Measurements from ENCODE around the gene RSRC1. TPM values are rescaled to one million over a fixed set of nuclear protein-coding genes. Genes with fewer than 3 reads are reported as not detected.
"Not testable (repeated sequence)": the region's sequence is repeated elsewhere in the genome, so short reads cannot be mapped to it uniquely, and the experiment has no call there.

The RSRC1 gene
- total RNA-seq, 1 experiment from 2014 or later, result 37.9 TPM

GRCh38 chr3:158407844-158408517 lies 298.1 kb downstream of the RSRC1 start:
- H3K23ac ChIP-seq (ENCODE audit: insufficient read length, low read depth, low read length), result no peak overlapping the region
- H4K5ac ChIP-seq (ENCODE audit: insufficient read length, low read depth, low read length), result no peak overlapping the region
- TF ChIP-seq CTCF (conservative IDR thresholded peaks at IDR 0.05), result no peak
- H3K4me1 ChIP-seq (ENCODE audit: insufficient read depth, low read length), result no peaks in the 10 kb centered on the region
- no peak overlapping the region for H2AFZ ChIP-seq (ENCODE audit: low read length)
- no peaks in the 10 kb centered on the region for H3K79me1 ChIP-seq (ENCODE audit: insufficient read depth, low read depth, low read length, poor library complexity, severe bottlenecking)
- no peak overlapping the region for H3K9ac ChIP-seq (ENCODE audit: extremely low read depth, insufficient read length, low read length)
- no peaks in the 10 kb centered on the region for H3K27me3 ChIP-seq (ENCODE audit: insufficient read depth, low read length)
- Mint-ChIP-seq H3K36me3 (ENCODE audit: insufficient read depth in 1 of 3, low read depth in 3 of 3) (no peaks in the 10 kb centered on the region), H3K27ac (no peak overlapping the region; a peak in 1 of 7 replicates), H3K27me3 (ENCODE audit: low read depth) (no peaks in the 10 kb centered on the region), H3K4me3 (no peak overlapping the region), H3K9me3 (no peaks in the 10 kb centered on the region; a peak in 1 of 5 replicates), H3K4me1 (peaks cover 10 to 13% of the 10 kb centered on the region in 2 experiments)
- no CpG with 5 or more reads among the region's 4 CpGs for WGBS (ENCODE audit: extremely low coverage, insufficient read length, low lambda C conversion rate)
- no peak overlapping the region for H4K91ac ChIP-seq (ENCODE audit: insufficient read length, low read depth, low read length)
- H3K79me2 ChIP-seq (ENCODE audit: insufficient read depth, low read length), result no peaks in the 10 kb centered on the region
- H4K20me1 ChIP-seq (ENCODE audit: control insufficient read depth, insufficient read depth, insufficient read length), result no peaks in the 10 kb centered on the region
- no peak overlapping the region for H2AK5ac ChIP-seq (ENCODE audit: insufficient read length, low read length)
- no peak overlapping the region for H2BK20ac ChIP-seq (ENCODE audit: low read depth, low read length, poor library complexity, severe bottlenecking)
- no peak overlapping the region for H3K4me2 ChIP-seq (ENCODE audit: insufficient read depth, insufficient read length, low read length)
- H2BK12ac ChIP-seq (ENCODE audit: insufficient read length, low read depth, low read length), result no peak overlapping the region
- H2BK5ac ChIP-seq (ENCODE audit: insufficient read length, low read length), result no peak overlapping the region
- no peaks in the 10 kb centered on the region for H3K23me2 ChIP-seq (ENCODE audit: insufficient read length, low read depth, low read length, poor library complexity, severe bottlenecking)
- H2BK15ac ChIP-seq (ENCODE audit: low read depth, low read length), result no peak overlapping the region
- no peak overlapping the region for H3K56ac ChIP-seq (ENCODE audit: insufficient read length, low read depth, low read length)
- no peak overlapping the region for H3T11ph ChIP-seq (ENCODE audit: low read length)
- no peak overlapping the region for H3K14ac ChIP-seq (ENCODE audit: insufficient read depth, low read length)
- H2BK120ac ChIP-seq (ENCODE audit: low read depth, low read length, poor library complexity, severe bottlenecking), result no peak overlapping the region
- no peaks in the 10 kb centered on the region for H3K9me3 ChIP-seq (ENCODE audit: control insufficient read depth, low read depth, low read length)
- no peak for DNase-seq
- H3K27ac ChIP-seq (ENCODE audit: insufficient read length, low read depth, low read length), result no peak overlapping the region
- no peak overlapping the region for H4K8ac ChIP-seq (replicated peaks; ENCODE audit: insufficient read length, low read depth, low read length)
- H3K4ac ChIP-seq (ENCODE audit: low read depth, low read length), result no peak overlapping the region
- H3K18ac ChIP-seq (ENCODE audit: insufficient read length, low read depth, low read length), result no peak overlapping the region

- not testable (repeated sequence) for H3K79me1 ChIP-seq (ENCODE audit: insufficient read depth, low read depth, low read length, poor library complexity, severe bottlenecking); H4K91ac ChIP-seq (ENCODE audit: insufficient read length, low read depth, low read length); H3K9me3 ChIP-seq (ENCODE audit: control insufficient read depth, low read depth, low read length); H3K4me3 Mint-ChIP-seq; H3K56ac ChIP-seq (ENCODE audit: insufficient read length, low read depth, low read length); H3K4me1 ChIP-seq (ENCODE audit: insufficient read depth, low read length); H3K23ac ChIP-seq (ENCODE audit: insufficient read length, low read depth, low read length); H4K8ac ChIP-seq (replicated peaks; ENCODE audit: insufficient read length, low read depth, low read length); H3K27ac ChIP-seq (ENCODE audit: insufficient read length, low read depth, low read length); H3K27ac Mint-ChIP-seq; H4K20me1 ChIP-seq (ENCODE audit: control insufficient read depth, insufficient read depth, insufficient read length); H2AFZ ChIP-seq (ENCODE audit: low read length); H2BK5ac ChIP-seq (ENCODE audit: insufficient read length, low read length); H3K27me3 ChIP-seq (ENCODE audit: insufficient read depth, low read length); H4K5ac ChIP-seq (ENCODE audit: insufficient read length, low read depth, low read length); H3K9me3 Mint-ChIP-seq; H2BK12ac ChIP-seq (ENCODE audit: insufficient read length, low read depth, low read length); H2BK20ac ChIP-seq (ENCODE audit: low read depth, low read length, poor library complexity, severe bottlenecking); H3K36me3 Mint-ChIP-seq (ENCODE audit: insufficient read depth in 1 of 3, low read depth in 3 of 3); H3T11ph ChIP-seq (ENCODE audit: low read length); H3K23me2 ChIP-seq (ENCODE audit: insufficient read length, low read depth, low read length, poor library complexity, severe bottlenecking); H2BK15ac ChIP-seq (ENCODE audit: low read depth, low read length); H3K4me2 ChIP-seq (ENCODE audit: insufficient read depth, insufficient read length, low read length); H3K27me3 Mint-ChIP-seq (ENCODE audit: low read depth); H2BK120ac ChIP-seq (ENCODE audit: low read depth, low read length, poor library complexity, severe bottlenecking); H3K79me2 ChIP-seq (ENCODE audit: insufficient read depth, low read length); H2AK5ac ChIP-seq (ENCODE audit: insufficient read length, low read length); DNase-seq; H3K18ac ChIP-seq (ENCODE audit: insufficient read length, low read depth, low read length); H3K4ac ChIP-seq (ENCODE audit: low read depth, low read length); H3K9ac ChIP-seq (ENCODE audit: extremely low read depth, insufficient read length, low read length); H3K14ac ChIP-seq (ENCODE audit: insufficient read depth, low read length)
- WGBS (ENCODE audit: extremely low coverage, insufficient read length, low lambda C conversion rate), result no CpG with 5 or more reads among the region's 5 CpGs
- peaks cover 10 to 13% of the 10 kb centered on the region in 2 experiments for H3K4me1 Mint-ChIP-seq
Measured at GRCh38 chr3:158408518-158408897, 298.6 kb downstream of the RSRC1 start.
